Transverse colon (tissue), 4 donors: ENCODE measurements around the gene ETFBKMT.

Source experiments
- POLR2AphosphoS5 ChIP-seq, 3 donors: sonication (generic); formaldehyde crosslinking; IDR thresholded peaks; one replicate each; pipeline ENCODE4 v1.6.1; 2016; ENCODE audit warnings: antibody characterized with exemption in 3 of 3
- TF ChIP-seq, protein P1 (sequence below), 5 experiments: fragments of 200-600 bp in 3 of 5; fragments of 450-650 bp in 2 of 5; sonication (generic) in 3 of 5; IDR thresholded peaks; 1 replicate in 2 of 5; 2 replicates in 3 of 5; pipeline ENCODE4 v1.5.1; 2016 to 2017; ENCODE audit warnings: antibody characterized with exemption in 5 of 5, inconsistent platforms in 3 of 5, mild to moderate bottlenecking in 2 of 5, moderate library complexity in 1 of 5

DNA sequence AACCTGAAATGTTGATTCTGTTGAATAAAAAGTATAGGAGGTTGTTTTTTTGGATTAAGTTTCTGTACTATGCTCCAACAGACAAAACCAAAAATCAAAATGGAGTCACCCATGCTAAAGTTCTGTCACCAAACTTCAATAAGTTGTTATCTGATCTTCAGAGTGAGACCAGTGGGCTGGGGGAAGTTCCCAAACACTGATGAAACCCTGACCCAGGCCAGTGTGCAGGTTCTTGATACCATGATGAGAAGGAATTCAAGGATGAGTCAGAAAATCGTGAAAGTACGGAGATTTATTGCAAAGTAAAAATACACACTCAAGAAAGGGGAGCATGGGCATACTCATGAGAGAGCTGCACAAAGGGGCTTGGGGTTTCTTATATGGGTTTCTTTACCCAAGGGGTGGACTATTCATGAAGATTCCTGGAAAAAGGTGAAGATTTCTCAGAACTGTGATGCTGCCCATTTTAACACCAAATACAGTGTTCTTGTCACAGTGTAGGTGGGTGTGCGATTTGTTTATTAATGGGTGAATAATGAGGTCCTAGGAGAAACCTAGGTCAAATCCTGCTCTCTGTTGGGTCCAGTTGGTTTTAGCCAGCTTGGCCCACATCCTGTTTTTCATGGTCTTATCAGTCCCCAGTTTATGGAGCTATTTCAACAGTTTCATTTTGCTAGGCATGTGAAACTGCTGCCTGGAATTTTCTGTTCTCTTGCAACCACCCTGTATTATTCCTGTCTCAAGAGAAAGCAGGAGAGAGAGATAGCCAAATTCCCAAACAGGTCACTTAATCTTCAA is 41.1 kb upstream of the ETFBKMT start:
- TF ChIP-seq, protein P1, sequence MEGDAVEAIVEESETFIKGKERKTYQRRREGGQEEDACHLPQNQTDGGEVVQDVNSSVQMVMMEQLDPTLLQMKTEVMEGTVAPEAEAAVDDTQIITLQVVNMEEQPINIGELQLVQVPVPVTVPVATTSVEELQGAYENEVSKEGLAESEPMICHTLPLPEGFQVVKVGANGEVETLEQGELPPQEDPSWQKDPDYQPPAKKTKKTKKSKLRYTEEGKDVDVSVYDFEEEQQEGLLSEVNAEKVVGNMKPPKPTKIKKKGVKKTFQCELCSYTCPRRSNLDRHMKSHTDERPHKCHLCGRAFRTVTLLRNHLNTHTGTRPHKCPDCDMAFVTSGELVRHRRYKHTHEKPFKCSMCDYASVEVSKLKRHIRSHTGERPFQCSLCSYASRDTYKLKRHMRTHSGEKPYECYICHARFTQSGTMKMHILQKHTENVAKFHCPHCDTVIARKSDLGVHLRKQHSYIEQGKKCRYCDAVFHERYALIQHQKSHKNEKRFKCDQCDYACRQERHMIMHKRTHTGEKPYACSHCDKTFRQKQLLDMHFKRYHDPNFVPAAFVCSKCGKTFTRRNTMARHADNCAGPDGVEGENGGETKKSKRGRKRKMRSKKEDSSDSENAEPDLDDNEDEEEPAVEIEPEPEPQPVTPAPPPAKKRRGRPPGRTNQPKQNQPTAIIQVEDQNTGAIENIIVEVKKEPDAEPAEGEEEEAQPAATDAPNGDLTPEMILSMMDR (IDR thresholded peaks at IDR 0.05): no peak
- no peak for TF ChIP-seq POLR2AphosphoS5 (IDR thresholded peaks at IDR 0.05)
